GM10266 (cell line): ENCODE data around the gene UBE2M.

ENCODE experiments used
- DNase-seq: peaks from one replicate; pipeline ENCODE4 v3.0.0; 2012; ENCODE audit errors: extremely low spot score
- CTCF ChIP-seq: IDR thresholded peaks from 2 replicates; pipeline ENCODE4 v1.5.1; 2012; ENCODE audit warnings: mild to moderate bottlenecking, low read depth; ENCODE audit not compliant: control insufficient read depth, insufficient read depth; ENCODE audit errors: missing control alignments

Gene UBE2M

GRCh38 chr19:58536852-58537798 is 21.3 kb downstream of the UBE2M start:
- TF ChIP-seq CTCF = no peak
- DNase-seq = no peak

GRCh38 chr19:58535857-58536256 is 22.6 kb downstream of the UBE2M start:
- DNase-seq = no peak
- TF ChIP-seq CTCF = no peak

- DNase-seq = no peak
- TF ChIP-seq CTCF = no peak
These were observed 27.2 kb downstream of the UBE2M start for GRCh38 chr19:58531034-58531840.

GRCh38 chr19:58529405-58529804 is 29.0 kb downstream of the UBE2M start:
- no peak for TF ChIP-seq CTCF
- no peak for DNase-seq

- no peak for TF ChIP-seq CTCF
- no peak for DNase-seq
These were observed 35.7 kb downstream of the UBE2M start for GRCh38 chr19:58522709-58523108.

- no peak for TF ChIP-seq CTCF
- no peak for DNase-seq
These were observed 36.8 kb downstream of the UBE2M start for GRCh38 chr19:58521651-58522050.

- no peak for DNase-seq
- TF ChIP-seq CTCF = no peak
These were observed 38.2 kb downstream of the UBE2M start for GRCh38 chr19:58520257-58520599.
